ENCODE data around the gene ARHGAP22.

ARHGAP22 gene

DNA sequence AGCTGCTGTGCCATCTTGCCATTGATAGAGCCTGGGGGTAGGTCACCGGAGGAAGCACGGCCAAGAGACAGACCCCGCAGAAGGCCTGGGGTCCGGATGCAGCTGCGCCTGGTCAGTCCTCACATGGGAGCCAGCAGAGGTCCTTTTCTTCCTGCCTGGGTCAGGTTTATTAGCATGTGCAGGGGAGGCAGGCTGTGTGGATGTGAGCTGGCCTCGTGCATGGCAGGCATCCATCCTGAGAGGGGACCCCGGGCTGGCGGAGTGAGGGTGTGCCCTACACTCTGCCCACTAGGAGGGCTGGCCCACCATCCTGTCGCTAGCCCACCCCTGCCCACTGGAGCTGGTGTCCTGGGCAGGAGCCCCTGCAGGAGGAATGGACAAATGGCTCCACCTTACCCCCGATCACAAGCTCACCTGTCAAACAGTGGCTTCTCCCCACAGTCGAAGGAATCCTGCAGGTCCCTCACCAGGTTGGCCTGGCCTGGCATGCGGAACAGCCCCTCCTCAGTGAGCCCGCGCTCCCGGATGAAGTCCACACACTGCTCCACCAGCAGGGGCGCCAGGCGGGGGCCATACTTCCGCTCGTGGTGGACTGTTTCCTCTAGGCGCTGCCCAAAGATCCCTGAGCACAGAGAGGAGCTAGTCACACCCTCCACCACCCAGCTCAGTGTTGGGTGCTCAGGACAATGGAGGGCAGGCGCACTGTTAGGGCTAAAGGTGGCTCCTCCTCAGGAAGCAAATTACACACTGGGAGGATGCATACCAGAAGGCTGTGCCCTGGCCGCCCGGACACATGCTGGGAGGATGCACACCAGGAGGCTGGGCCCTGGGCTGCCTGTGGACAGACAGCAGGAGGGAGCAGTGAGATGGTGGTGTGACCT is 145.4 kb downstream of the ARHGAP22 start:
- no peak for DNase-seq

DNA sequence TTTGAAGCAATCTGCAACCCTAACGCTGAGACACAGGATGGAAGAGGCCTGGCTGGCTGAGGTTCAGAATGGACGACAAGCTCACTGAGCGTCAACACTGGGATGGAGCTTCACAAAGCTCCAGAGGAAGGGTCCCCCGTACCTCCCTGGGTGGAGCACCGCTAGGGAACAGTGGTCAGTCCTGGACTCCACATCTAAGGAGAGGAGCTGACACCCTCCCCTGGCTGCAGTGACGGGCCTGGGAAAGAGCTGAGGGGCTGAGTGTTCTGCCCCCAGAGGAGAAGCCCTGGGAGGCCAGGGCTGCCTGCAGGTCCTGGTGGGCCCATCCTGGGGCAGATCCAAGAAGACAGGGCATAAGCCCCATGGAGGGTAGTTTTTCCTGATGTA is 146.2 kb downstream of the ARHGAP22 start:
- DNase-seq: no peak

DNA sequence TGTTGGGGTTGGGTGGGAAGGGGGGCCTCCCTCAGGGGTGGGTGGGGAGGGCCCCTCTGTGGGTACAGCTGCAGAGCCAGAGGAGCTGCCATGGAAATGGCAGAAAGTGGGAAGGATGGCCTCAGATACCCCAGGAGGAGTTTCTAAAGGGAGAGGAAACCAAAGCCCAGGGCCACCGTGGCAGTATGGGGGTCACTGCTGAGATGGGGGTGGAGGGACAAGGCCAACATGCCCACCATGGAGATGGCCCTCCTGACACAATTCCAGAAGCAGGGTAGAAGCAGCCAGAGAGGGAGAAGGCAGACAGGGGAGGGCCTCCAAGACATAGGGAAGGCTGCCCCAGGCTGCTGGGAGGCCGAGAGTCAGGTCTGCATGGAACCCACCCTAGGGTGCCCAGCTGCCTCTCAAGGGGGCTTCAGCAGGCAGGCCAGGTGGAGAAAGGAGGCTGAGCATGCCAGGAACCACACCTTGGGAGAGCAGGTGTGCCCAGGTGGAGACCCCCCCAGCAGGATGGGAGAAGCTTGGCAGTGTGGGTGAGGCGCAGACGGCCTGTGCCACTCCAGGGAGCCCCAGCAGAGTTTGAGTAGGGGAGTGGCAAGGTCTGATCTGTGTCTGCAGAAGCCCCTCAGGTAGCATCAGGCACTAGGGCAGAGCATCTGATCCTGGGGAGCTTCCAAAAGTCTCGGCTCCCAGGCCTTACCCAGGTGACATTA is 146.8 kb downstream of the ARHGAP22 start:
- no peak for DNase-seq

DNA sequence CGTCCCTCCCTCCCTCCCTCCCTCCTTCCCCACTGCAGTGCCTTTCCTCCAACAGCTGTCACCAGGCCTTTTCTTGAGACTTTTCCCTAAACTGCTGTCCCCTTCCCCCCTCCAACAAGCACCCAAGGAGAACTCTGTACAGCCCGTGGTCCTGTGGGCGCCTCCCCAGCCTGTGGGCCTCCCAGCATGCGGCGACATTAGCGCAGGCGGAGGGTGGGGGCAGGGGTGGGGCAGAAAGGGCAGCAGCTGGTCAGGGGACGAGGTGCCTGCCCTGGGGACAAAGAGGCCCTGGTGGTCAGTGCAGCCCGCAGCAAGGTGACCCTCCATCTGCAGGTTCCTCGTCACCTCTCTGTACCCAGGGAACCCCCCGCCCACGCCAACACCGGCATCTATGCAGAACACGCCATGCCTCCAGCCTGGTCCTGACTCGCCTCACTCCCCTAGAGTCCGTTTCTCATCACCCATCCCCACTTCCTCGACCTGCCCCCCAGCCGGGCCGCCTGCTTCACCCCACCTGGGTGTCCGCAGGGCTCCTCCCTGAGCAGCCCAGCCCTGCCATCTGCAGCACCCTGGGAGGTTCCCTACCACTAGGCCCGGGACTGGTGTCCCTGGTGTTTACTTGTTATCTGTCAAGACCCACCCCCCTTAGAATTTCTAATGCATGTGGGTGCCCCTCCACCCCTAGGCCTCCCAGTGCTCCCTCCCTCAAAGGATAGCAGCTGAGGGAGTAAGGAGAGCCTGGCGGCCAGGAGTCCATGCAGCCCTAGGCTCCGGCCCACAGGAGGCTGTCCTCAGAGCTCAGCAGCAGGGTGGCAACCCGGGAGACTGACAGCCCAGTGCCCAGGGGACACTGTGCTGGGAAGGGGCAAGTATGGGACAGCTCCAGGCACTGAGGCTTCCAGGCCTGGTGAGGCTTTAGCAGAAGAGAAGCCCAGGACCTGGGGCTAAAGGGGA is 147.8 kb downstream of the ARHGAP22 start:
- DNase-seq: no peak

DNA sequence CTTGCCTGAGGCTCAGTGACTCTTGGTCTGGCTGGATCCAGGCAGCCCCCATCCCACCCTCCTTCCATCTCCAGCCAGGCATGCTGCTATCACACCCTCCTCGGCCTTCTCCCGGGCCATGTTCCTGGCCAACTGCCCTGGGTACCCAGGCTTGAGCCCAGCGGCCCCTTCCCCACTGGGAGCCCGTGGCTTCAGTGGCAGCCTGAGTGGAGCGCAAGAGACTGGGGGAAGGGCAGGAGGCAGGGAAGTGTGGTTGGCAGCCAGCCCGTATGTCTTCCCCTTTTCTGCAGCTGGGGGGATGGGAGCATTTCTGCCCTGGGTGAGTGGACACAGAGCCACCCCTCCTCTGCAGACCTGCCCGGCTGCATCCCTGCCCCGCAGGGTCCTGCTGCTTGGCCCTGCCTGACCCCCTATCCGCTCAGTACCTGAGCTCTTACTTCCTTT is 148.5 kb downstream of the ARHGAP22 start:
- no peak for DNase-seq

DNA sequence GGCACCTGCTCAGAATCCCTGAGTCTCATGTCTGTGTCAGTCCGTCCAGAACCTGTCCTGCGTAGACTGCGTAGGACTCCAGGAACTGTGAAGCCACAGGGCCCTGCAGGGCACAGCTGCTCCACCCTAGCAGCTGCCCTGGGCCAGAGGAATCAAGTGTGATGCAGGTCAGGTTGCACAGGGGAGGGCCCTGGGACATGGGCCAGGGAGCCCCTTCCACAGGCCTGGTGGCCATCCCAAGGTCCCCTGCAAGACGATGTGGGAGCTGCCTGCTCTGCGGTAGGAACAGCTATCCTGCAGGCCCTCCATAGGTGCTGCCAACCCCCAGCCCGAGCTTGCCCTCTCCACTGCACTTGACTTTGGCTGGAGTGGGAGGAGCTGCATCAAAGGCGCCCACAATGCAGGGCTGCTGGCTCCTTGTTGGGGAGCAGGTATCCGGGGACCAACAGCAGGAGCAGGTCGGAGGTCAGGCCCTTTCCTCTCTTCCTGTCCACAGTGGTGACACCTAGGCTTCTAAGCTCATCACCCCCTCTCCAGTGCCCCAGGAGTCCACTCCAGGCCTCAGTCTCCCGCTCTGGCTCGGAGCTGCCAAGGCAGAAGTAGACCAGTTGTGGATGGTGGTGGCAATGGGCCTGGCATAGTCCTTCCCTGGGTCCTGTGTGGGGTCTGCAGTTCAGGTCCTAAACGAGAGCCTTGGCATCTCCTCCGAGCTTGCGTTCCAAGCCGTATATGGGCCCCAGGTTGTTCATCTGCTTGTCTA is 149.3 kb downstream of the ARHGAP22 start:
- DNase-seq: no peak

DNA sequence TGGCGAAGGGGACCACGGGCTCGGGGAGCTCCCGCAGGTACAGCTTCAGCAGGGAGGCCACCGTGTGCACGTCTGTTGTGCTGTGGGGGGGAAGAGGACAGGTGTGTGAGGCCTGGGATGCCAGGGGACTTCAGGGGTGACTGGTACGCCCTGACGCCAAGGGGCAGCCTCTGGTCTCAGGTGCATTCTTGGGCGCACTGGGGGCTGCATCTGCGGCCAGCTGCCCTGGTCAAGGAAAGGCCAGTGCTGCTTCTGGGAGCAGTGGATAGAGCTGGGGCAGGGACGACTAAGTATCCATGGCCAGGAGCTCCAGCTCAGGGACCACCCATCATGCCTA is 149.8 kb downstream of the ARHGAP22 start:
- DNase-seq: no peak

DNA sequence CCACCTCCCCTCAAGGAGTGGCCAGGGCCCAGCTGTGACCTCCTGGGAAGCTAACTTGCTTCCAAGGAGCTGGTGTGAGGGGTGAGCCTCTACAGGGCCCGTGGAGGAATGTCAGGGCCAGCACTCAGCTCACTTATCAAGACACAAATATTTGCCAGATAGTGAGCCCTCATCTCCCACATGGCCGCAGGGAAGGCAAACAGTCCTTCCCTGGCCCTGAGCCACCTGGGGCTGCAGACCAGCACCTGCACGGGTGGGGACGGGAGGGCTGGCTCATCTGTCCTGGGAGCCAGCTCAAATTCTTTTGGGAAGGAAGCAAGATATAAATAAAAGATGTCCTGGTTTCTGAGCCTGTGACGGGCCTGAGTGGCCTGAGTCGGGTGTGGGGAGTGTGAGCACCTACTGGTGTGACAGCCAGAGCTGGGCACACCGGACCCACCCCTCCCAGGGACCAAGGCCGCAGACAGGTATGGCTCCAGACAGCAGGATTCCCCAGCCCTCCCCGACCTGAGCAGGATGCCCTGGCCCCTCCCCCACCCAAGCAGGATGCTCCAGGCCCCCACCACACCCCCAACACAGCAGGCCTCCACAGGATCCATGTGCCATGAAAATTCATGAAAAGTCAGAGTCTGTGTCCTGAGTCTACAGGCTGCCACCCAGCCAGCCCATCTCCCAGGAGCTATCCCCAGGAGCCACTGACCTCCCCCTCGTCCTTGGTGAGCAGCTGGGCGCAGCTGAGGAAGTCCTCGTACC is 150.4 kb downstream of the ARHGAP22 start:
- DNase-seq: no peak

DNA sequence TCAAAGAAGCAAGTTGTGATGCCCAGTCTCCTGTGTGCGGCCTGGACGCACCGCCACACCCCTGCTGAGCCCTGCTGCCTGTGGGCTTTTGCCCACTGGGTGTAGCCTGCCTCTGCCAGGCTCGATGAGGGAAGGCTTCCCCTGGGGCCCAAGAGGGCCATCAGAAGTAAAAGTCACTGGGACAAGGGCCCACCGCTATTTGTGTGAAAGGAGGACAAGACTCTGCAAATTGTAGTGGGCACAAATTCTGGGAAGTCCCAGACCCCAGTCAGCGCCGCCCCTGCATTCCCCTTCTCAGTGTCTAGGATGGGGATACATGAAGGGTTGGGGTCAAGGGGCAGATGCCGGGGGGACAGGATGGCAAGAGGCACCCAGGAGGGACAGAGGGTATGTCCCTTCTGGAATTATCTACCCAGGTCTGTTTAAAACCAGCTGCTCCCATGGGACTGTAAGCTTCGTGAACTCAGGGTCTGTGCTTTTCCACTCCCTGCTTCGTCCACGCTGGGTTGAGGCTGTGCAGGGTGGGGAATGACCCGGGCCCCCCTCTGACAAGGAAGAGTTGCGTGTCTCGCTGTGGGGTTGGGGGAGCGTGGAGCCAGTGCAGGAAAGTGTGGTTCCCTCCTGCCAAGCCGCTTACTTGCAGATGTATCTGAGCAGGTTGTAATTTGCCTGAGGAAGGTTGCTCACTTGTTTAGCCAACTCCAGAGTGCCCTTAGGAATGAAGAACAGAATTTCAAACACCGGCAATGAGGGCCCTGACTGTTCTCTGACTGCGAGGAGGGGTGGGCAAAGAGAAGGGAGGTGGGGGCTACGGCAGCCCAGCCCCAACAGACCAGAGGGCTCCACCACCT is 151.2 kb downstream of the ARHGAP22 start:
- no peak for DNase-seq

DNA sequence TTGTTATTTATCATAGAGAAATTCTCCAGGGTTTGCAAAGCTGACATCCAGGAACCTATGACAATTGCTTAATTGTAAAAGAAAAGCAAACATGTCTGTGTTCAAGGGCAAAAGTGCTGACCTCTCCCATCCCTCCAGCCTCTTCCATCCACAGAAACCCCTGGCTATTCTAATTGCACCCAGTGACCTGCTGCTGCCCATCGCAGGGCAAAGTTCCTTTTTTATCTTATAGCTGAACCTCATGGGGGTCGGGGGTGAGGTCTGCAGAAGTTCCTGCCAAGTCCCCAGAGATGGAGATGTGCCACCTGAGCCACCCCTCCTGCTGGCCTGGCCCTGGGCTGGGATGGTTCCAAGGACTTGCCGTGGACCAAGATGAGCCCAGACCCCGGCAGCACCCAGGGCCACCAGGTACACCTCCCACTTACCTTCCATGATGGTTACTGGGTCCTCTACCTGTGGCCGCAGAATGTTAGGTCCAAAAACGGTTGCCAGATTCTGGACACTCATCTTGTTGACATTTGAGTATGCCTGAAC is 151.9 kb downstream of the ARHGAP22 start:
- DNase-seq: no peak

DNA sequence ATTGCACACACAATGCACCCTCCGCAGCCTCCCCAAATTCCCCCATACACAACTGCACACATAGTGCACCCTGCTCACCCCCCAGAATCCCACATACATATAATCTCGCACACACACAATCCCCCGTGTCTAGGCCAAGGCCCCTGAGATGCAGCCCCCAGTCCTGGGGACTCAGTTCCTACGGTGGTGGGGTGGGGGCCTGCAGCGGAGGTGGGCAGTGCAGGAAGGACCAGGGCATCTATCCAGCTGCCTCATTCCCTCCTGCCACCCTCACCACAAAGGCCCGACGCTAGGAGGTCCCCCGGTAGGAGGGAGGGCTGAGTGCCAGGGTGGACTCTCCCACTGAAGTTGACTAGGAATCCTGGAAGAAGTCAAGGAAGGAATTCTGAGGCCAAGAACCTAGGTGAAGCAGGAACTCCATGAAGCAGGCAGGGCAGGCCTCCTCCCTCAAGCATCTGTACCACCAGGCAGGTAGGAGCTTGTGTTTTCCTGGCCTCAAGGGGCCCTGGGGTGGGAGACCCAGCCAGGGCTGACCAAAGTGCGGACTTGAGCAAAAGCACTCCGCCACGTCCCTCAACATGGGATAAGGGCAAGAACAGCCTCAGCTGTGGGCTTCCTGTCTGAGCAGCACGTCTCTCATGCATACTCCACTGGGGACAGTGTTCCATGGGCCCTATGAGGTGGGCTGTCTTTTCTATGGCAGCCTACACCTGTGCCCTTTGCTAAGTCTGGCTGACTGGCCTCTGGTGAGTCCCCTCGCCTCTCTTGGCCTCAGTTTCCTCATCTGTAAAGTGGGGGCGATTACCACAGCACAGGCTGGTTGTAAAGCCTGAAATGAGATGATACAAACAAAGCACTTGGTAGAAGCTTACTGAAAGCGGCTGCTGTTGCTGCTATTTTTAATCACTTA is 152.6 kb downstream of the ARHGAP22 start:
- no peak for DNase-seq

DNA sequence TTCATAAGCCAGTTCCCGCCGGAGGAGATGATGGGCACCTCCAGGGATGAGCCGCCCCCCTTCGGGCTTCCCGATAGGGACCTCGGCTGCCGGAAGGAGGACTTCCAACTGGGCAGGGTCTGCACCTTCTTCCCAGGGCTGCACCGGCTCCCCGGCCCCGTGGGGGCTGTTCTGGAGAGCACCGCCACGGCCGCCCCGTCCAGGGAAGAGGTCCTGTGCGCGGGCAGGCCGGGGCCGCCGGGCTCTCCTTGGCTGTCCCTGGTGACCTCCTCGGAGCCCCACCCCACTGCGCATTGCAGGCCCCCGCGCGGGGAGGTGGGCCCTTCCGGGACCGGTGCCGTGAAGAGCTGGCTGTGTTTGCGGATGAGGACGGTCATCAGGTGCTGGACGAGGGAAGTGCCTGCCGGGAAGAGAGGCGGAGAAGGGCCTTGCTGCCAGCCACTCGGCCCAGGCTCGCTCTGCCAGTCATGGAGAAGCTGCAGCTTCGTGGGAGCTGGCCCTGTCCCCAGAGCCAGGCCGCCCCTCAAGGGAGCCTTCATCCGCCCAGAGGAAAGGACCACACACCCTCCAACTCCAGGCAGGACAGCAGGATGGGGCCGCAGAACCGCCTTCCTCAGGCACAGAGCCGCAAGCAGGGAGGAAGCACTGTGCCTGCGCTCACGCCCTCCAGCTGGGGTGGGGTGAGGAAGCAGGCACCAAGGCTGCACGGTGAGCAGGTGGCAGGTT is 154.0 kb downstream of the ARHGAP22 start:
- no peak for DNase-seq

DNA sequence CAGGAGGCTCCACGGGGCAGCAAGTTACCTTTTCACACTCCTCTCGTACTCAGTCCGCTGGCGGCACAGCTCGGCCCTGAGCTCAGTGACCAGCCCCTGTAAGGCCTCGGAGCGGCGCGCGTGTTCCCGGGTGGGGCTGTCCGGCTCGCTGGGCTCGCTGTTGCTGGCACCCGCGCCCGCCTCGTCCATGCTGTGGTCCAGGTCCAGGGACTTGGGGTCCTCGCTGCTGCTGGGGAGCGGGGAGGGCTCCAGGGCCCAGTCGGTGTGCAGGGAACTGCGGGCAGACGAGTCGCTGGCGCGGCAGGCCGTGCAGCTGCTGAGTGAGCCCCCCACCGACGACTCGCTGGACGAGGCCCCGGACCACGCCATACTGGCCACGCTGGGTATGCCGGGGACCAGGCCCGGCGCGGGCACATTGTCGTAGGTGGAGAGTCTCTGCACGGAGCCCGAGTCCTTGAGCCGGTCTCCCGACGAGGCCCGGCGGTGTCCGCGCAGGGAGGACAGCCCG is 154.6 kb downstream of the ARHGAP22 start:
- DNase-seq: no peak

DNA sequence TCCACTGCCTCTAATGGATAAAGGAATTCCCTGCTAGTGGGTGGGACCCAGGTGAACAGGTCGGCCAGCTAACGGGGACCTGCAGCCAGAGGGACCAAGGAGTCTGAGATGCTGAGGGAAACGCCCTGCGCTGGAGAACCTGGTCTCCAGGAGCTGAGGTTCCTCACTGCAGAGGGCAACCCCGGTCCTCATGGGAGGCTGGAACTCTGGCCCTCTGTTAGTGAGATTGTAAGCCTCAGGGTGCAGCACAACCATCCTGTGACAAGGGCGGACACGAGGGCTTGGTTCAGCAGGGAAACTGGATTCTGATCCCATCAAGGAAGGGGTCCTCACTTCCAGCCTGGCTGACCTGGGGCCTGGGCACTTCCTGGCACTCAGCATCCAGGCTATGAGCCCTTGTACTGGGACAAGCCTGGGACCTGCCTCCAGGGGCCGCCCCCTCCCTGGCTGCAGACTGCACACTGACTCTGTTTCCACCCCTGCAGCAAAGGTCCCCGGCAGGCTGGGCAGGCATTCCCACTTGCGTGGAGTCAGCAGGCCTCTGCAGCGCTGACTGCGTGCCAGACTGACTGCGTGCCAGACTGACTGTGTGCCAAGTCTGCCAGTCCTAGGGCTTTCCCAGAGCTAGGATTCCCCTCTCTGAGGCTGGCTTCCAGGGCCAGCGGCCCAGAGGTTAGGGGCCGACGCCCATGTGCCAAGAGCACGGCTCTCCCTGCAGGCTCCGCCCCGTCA is 155.2 kb downstream of the ARHGAP22 start:
- no peak for DNase-seq

DNA sequence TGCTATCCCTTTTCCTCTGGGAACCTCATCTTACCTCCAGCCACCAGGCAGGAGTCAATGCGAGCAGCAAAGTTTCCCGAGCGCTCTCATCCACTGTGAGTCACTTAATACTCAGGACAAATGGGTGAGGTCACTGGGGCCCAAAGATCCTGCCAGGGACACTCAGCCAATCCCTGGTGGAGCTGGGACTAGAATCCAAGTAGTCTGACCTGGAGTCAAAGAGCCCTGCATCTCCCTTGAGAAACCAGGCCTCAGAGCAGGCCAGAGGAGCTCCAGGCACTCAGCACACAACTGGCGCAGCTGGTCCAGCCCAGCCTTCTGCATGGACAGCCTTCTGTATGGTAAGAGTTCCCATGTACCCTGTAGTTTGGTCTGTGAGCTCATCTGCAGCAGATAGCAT is 156.1 kb downstream of the ARHGAP22 start:
- no peak for DNase-seq

DNA sequence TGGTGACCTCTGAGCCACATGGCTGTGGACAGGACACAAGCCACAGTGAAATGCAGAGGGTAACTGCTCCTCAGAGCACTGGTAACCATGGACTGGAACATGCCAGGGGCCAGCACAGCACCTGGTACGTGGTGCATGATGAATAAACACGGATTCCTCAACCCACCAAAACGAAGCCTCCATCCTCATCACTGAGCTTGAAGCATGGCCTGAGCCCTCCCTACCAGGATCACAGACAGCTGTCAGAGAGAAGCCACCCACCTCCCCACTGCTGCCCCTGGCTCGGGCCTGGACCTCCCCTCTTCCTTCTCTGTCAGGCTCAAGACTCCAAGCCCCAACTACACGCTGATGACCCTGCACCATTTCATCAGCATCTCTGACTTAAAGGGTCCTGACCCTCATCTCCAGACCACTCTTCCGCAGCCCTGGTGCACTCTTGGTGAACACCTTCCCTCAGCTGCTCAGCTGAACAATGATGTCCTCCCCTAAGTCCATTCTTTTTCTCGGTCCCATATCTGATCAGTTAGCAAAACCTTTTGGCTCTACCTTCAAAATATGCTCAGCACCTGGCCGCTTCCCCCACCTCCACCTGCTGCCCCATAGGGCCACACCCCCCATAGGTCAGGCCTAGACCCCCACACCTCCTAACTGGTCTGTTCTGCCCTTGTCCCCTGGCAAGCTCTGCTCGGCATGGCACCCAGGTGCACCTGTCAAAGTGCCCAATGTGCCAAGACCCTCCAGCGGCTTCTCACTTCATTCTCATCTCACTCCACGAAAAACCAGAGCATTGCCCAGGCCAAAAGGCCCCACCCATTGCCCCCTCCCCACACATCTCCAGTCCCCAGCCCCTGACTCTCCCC is 157.3 kb downstream of the ARHGAP22 start:
- DNase-seq: no peak

DNA sequence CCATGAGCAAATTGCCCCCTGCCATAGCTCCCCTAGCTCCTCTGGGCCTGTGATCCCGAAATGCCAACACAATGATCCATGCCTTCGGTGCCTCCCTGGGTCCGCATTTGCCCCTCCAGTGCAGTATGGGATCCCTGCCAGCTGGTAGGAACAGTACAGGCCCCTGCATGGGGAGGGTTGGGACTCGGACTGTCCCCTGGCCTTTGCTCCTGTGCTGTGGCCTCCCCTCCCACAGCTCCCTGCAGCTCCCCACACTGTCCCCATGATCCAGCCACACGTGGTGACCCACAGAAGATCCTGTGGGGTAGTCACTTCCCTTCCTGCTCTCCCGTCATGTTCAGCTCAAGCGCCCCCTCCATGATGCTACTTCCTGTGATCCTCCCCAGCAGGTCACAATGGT is 158.1 kb downstream of the ARHGAP22 start:
- no peak for DNase-seq
